Spinal cord (tissue), 10 donors: ENCODE measurements around the gene TIMP2. TPM values are rescaled to one million over a fixed set of nuclear protein-coding genes. Genes with fewer than 3 reads are reported as not detected.

Source experiments
- DNase-seq, 6 donors: peaks; one replicate each; pipeline versions ENCODE4 v3.0.0 to v3.0.0-alpha.2; 2013 to 2015; ENCODE audit warnings: low spot score in 6 of 6, low read depth in 4 of 6
- H3K27ac ChIP-seq: one replicate; pipeline ENCODE4 v1.5.1; 2013; ENCODE audit warnings: low read depth, low read length, control low read depth
- H3K27me3 ChIP-seq: one replicate; pipeline ENCODE4 v1.6.1; 2013; ENCODE audit warnings: low read length; ENCODE audit not compliant: control insufficient read depth, insufficient read depth
- H3K36me3 ChIP-seq: one replicate; pipeline ENCODE4 v1.6.1; 2013; ENCODE audit warnings: low read length; ENCODE audit not compliant: control insufficient read depth, insufficient read depth
- H3K4me1 ChIP-seq: one replicate; pipeline ENCODE4 v1.6.1; 2013; ENCODE audit warnings: low read length; ENCODE audit not compliant: control insufficient read depth, insufficient read depth
- H3K4me3 ChIP-seq: one replicate; pipeline ENCODE4 v1.5.1; 2013; ENCODE audit warnings: low read depth, low read length, control low read depth
- H3K9me3 ChIP-seq: one replicate; pipeline ENCODE4 v1.6.1; 2013; ENCODE audit warnings: low read length; ENCODE audit not compliant: control insufficient read depth, insufficient read depth
- WGBS: methylation state at CpG from one replicate; pipeline ENCODE4 v1.1.5; 2013; ENCODE audit warnings: missing lambda C conversion rate; ENCODE audit not compliant: insufficient coverage; 5-methylcytosine and 5-hydroxymethylcytosine counted together
- polyA plus RNA-seq, 2 donors: library from polyadenylated mRNA; unstranded; fragments of 120-200 nt; gene quantifications; one replicate each; pipeline ENCODE4 v1.2.1, GENCODE V29; 2013; ENCODE audit not compliant: insufficient read length in 2 of 2
- total RNA-seq, 2 donors: library from RNA; depleted of rRNA in 1 of 2; stranded (reverse); fragments of 120-200 nt in 1 of 2; fragments of >200 nt in 1 of 2; gene quantifications; one replicate each; pipeline versions ENCODE4 v1.2.3 to v1.2.4, GENCODE V29; 2013 to 2014
- donor health status: healthy.

Gene TIMP2
- total and polyA plus RNA-seq, 4 donors: 139 to 417 (median 288) TPM

DNA sequence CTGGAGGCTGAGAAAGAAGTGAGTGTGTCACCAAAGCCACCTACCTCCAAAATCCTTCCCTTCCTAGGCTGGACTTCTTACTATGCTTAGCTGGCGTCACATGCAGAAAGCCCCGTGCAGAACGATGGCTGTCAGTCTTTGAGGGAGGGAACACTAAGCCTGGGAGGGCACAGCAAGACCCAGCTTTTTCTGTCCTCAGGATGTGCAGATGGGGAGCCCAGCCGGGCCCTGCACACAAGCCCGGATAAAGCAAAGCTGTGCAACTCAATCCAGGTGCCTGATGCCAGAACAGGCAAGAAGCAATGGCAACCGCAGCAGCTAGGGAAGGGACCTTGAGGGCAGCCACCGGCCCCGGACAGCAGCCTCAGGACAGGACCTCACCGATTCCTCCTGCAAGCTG lies 70.7 kb downstream of the TIMP2 start:
- no peak for DNase-seq
- no peak overlapping the region for H3K27ac ChIP-seq
- no peaks in the 10 kb centered on the region for H3K27me3 ChIP-seq
- H3K4me3 ChIP-seq: no peak overlapping the region
- no peaks in the 10 kb centered on the region for H3K4me1 ChIP-seq
- no peaks in the 10 kb centered on the region for H3K9me3 ChIP-seq
- H3K36me3 ChIP-seq: peaks cover 57% of the 10 kb centered on the region
- 92% methylated on average over 5 of the region's 9 CpGs for WGBS

DNA sequence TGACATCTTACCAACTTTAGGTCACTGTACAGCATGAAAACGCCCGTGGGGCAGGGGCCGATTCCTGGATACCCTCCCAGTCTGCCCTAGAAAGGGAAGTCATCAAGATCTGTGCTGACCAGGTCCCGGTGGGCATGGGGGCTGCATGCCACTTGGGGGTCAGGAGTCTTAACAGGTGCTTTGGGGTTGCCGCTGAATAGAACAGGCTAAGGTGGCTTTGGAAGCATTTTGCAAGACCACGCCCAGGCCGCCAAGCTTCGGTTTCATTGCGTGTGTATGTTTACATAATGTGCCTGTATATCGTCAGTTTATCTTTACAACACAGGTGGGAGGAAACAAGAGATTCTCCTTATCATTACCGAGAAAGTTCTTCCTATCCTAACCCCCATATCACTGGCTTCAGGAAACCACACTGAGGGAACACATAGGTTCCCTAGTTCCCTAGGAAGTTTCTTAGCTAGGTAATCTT lies 71.2 kb downstream of the TIMP2 start:
- DNase-seq: no peak
- 92% methylated on average over 5 of the region's 11 CpGs for WGBS
- H3K27ac ChIP-seq: no peak overlapping the region
- H3K9me3 ChIP-seq: no peaks in the 10 kb centered on the region
- H3K4me3 ChIP-seq: no peak overlapping the region
- H3K4me1 ChIP-seq: no peaks in the 10 kb centered on the region
- H3K27me3 ChIP-seq: no peaks in the 10 kb centered on the region
- H3K36me3 ChIP-seq: peaks cover 57% of the 10 kb centered on the region

DNA sequence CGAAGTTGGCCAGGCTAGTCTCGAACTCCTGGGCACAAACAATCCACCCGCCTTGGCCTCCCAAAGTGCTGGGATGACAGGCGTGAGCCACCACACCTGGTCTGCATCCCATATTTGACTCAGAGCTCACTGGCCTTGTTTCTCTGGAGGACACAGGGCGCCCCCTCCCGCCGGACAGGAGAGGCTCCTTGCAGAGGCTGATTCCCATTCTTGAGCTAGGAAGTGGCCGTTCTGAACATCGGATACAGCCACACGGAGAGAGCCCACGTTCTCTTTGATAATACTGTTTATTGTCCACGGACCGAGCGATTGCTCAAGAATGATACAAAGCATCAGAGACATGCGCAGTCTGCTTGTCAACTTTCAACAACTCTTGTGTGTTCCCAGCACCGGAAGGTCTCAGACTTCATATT lies 72.5 kb downstream of the TIMP2 start:
- H3K4me1 ChIP-seq: no peaks in the 10 kb centered on the region
- no peaks in the 10 kb centered on the region for H3K27me3 ChIP-seq
- peaks cover 55% of the 10 kb centered on the region for H3K36me3 ChIP-seq
- no peak overlapping the region for H3K4me3 ChIP-seq
- DNase-seq: no peak
- no peaks in the 10 kb centered on the region for H3K9me3 ChIP-seq
- 87% methylated on average over 16 of the region's 16 CpGs for WGBS
- no peak overlapping the region for H3K27ac ChIP-seq

DNA sequence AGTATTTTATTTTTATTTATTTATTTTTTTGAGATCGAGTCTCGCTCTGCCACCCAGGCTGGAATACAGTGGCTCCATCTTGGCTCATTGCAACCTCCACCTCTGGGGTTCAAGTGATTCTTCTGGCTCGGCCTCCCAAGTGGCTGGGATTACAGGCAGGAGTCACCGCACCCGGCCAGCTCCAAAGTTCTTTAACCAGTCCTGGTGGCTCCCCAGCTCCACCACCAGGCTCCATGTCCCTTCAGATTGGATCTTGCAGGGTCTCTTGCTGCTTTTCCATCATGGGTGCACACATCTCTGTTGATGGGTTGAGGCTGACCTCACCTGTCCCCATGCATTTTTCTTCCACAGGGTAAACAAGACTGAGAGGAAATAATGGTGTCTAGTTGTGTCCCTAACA lies 76.2 kb downstream of the TIMP2 start:
- no peak for DNase-seq
- no peaks in the 10 kb centered on the region for H3K9me3 ChIP-seq
- peaks cover 8% of the 10 kb centered on the region for H3K4me1 ChIP-seq
- no peak overlapping the region for H3K27ac ChIP-seq
- H3K4me3 ChIP-seq: no peak overlapping the region
- peaks cover 21% of the 10 kb centered on the region for H3K36me3 ChIP-seq
- H3K27me3 ChIP-seq: no peaks in the 10 kb centered on the region
- 98% methylated on average over 5 of the region's 5 CpGs for WGBS

DNA sequence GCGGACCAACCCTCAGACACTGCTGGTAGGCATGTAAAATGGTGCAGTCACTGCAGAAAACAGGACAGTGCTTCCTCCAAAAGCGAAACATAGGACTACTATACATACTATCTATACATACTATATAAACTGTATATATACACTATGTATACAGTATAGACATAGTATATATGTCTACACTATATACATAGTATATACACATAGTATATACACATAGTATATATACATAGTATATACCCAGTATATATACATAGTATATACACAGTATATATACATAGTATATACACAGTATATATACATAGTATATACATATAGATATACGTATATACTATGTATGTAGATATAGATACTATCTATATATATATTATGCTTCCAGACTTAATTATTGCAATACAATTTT lies 78.1 kb downstream of the TIMP2 start:
- Histone ChIP-seq H3K36me3 (peaks cover 9% of the 10 kb centered on the region), H3K9me3 (no peaks in the 10 kb centered on the region), H3K27ac (no peak overlapping the region), H3K4me3 (no peak overlapping the region), H3K27me3 (no peaks in the 10 kb centered on the region), H3K4me1 (peaks cover 12% of the 10 kb centered on the region)
- DNase-seq: no peak
- no CpG with 5 or more reads among the region's 3 CpGs for WGBS

DNA sequence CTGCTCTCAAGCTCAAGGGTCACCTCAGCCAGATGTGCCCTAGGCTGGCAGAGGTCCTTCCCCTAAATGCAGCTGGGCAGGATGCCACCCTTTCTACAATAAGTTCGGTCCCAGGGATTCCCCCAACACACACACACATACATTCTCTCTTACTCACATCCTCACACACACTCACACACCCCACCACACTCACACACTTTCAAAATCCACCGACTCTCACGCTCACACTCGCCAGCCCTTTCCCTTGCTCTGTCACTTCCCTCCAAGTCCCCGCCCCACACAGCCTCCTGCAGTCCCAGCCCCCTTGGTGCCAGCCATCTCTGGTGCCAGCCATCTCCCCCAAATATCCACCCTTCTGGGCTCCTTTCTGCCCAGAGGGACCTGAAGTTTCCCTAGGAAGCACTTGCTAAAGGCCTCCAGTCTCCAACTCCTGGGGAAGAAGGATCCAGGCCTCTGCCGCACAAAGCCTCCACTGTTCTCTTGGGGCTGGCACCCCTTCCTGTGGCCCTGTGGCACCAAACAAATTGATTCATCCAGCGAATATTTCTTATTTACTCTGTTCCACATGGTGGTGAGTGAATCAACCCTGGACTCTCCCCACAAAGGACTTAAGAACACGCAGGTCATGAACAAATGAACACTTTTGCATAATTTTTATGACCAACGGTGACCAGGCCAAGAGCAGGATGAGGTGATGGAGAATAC lies 80.7 kb downstream of the TIMP2 start:
- Histone ChIP-seq H3K27me3 (no peaks in the 10 kb centered on the region), H3K27ac (no peak overlapping the region), H3K4me3 (no peak overlapping the region), H3K36me3 (no peaks in the 10 kb centered on the region), H3K4me1 (peaks cover 19% of the 10 kb centered on the region), H3K9me3 (no peaks in the 10 kb centered on the region)
- no peak for DNase-seq
- WGBS: 91% methylated on average over 7 of the region's 9 CpGs

DNA sequence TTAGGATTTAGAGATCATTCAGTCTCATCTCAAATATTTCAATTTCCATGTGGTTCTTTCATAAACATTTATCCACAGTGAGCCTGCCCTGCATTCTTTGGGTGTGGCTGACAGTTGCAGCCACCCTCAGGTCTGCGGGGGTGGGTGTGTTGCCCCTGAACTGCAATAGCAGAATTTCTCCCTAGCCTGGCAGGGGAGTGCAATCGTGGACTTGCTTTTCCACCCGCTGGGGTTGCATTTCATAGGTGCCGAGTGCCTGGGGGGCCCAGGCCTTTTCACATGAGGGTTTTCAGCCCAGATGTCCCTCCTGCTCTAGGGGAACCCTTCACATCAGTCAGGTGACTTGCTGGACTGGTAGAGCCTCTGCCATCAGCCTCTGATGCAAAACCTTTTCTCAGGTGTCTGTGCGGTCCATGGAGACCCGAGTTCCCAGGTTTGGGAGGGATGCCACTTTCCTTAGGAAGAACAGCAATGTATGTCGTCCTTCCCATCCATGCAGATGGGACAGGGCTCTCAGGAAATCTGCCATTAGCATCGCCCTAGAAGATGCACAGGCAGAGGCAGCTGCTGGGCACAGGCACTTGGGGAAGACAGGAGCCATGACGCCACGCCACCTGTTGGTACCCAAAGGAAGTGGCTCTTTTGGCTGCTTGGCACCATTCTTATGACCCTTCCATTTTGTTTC lies 82.2 kb downstream of the TIMP2 start:
- no peaks in the 10 kb centered on the region for H3K27me3 ChIP-seq
- H3K4me1 ChIP-seq: peaks cover 25% of the 10 kb centered on the region
- no peak overlapping the region for H3K4me3 ChIP-seq
- 68% methylated on average over 10 of the region's 10 CpGs for WGBS
- peak in 2 of 6 donors; percentile 32 for DNase-seq
- H3K36me3 ChIP-seq: peaks cover 6% of the 10 kb centered on the region
- H3K27ac ChIP-seq: no peak overlapping the region
- no peaks in the 10 kb centered on the region for H3K9me3 ChIP-seq

DNA sequence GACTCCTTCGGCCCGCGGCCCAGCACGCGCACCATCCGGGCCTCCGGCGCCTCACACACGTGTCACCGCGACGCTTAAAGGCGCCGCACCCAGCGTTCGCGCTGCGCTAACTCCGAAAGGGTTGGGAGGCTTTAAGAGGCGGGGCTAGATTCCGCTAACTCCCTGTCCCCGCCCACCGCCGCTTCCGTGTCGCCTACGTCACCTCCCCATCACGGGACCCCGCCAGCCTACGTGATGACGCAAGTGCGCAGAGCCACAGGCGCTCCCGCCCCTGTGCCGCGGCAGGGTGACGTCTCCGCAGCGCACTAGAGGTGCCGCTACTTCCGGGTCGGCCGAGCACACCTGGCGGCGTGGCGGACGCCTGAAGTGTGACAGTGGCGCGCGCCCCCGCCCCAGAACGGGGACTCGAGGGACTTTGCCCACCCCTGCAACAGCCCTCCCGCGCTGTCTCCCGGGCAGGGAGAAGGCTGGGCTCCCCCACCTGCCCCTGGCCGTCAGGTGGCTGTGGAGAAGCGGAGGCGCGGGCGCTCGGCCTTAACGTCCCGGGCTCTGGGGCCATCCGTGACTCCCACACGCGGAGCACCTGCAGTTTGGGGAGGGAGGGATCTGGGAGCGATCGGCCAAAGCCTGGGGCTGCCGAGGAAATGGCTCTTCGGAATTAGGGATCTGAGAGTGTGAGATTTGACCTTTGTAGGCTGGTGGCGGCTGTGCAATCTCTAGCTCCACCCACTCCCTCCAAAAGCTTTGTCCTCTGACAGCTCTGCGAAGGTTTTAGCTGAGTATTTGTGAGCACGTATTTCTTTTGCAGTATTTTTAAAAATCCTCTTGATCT lies 84.2 kb downstream of the TIMP2 start, which contains the start of gene USP36:
TSS of gene USP36 (minus strand) at position 35 of the 832 bp plus-strand sequence. CDS start 4,451 bp downstream, outside the sequence.
- Histone ChIP-seq H3K36me3 (peaks cover 23% of the 10 kb centered on the region), H3K27ac (peak within 1 kb of the TSS; percentile 84), H3K4me3 (peak within 1 kb of the TSS; percentile 85), H3K27me3 (no peaks in the 10 kb centered on the region), H3K4me1 (peaks cover 25% of the 10 kb centered on the region), H3K9me3 (no peaks in the 10 kb centered on the region)
- DNase-seq: peak; percentile 96 to 100 (median 98)
- under 1% methylated on average over 67 of the region's 74 CpGs for WGBS

DNA sequence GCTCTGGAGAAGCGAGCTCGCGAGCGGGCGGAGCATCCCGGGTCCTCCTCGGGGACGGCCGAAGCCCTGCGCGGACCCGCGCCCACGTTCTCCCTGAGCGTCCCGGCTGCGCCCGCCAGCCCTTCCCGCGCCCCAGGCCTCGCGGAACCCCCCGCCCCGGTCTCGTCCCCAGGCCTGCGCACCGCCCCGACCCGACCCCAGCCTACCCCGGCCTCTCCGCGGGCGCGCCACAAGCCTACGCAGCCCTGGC lies 84.7 kb downstream of the TIMP2 start:
- no peaks in the 10 kb centered on the region for H3K9me3 ChIP-seq
- H3K36me3 ChIP-seq: peaks cover 29% of the 10 kb centered on the region
- WGBS: under 1% methylated on average over 35 of the region's 35 CpGs
- DNase-seq: no peak
- H3K4me3 ChIP-seq: peak overlapping the region; percentile 85
- H3K27me3 ChIP-seq: no peaks in the 10 kb centered on the region
- H3K4me1 ChIP-seq: peaks cover 25% of the 10 kb centered on the region
- peak overlapping the region; percentile 84 for H3K27ac ChIP-seq
